Small intestine (tissue), 7 donors: ENCODE results near the gene LZTS3. TPM values are rescaled to one million over a fixed set of nuclear protein-coding genes. Genes with fewer than 3 reads are reported as not detected.

Source experiments
- DNase-seq, 2 donors: peaks; one replicate each; pipeline versions ENCODE4 v3.0.0 to v3.0.0-alpha.2; 2013
- FAIRE-seq: peaks from 2 replicates; lab custom pipeline; 2012; peaks lifted over from hg19 to GRCh38; lab: Jason Lieb, UNC
- H3K27ac ChIP-seq, 3 donors: one replicate each; pipeline ENCODE4 v1.5.1; 2013; ENCODE audit warnings: low read length in 2 of 3, mild to moderate bottlenecking in 2 of 3, control low read depth in 1 of 3, inconsistent platforms in 1 of 3, low read depth in 1 of 3, moderate library complexity in 1 of 3
- H3K27me3 ChIP-seq, 3 donors: one replicate each; pipeline ENCODE4 v1.6.1; 2013; ENCODE audit warnings: low read length in 3 of 3, inconsistent platforms in 1 of 3; ENCODE audit not compliant: control insufficient read depth in 3 of 3, insufficient read depth in 3 of 3
- H3K36me3 ChIP-seq, 3 donors: one replicate each; pipeline ENCODE4 v1.6.1; 2013; ENCODE audit warnings: low read length in 3 of 3, inconsistent platforms in 1 of 3, low read depth in 1 of 3, mild to moderate bottlenecking in 1 of 3, moderate library complexity in 1 of 3; ENCODE audit not compliant: control insufficient read depth in 3 of 3, insufficient read depth in 2 of 3
- H3K4me1 ChIP-seq, 3 donors: one replicate each; pipeline ENCODE4 v1.6.1; 2013; ENCODE audit warnings: low read length in 2 of 3, inconsistent platforms in 1 of 3, low read depth in 1 of 3, mild to moderate bottlenecking in 1 of 3, moderate library complexity in 1 of 3; ENCODE audit not compliant: control insufficient read depth in 3 of 3, insufficient read depth in 2 of 3
- H3K4me3 ChIP-seq, 3 donors: one replicate each; pipeline ENCODE4 v1.5.1; 2013; ENCODE audit warnings: low read length in 3 of 3, control low read depth in 1 of 3, inconsistent platforms in 1 of 3, low read depth in 1 of 3, mild to moderate bottlenecking in 1 of 3, moderate library complexity in 1 of 3
- H3K9me3 ChIP-seq, 2 donors: one replicate each; pipeline ENCODE4 v1.6.1; 2013; ENCODE audit warnings: low read depth in 1 of 2, low read length in 1 of 2; ENCODE audit not compliant: control insufficient read depth in 2 of 2, insufficient read depth in 1 of 2
- WGBS, 3 donors: extraction: QIAGEN DNeasy Blood & Tissue Kit; methylation state at CpG; one replicate each; pipeline ENCODE4 v1.1.7; 2013; 5-methylcytosine and 5-hydroxymethylcytosine counted together
- polyA plus RNA-seq, 4 donors: library from polyadenylated mRNA; stranded (reverse) in 3 of 4; unstranded in 1 of 4; fragments of 200-250 nt in 3 of 4; fragments of 120-200 nt in 1 of 4; gene quantifications; one replicate each; pipeline versions ENCODE4 v1.2.1 to v1.2.3, GENCODE V29; 2013
- donor health status: healthy with polysubstance abuse.
- donor health status: control.
- donor health status: control.
- donor health status: Bipolar disorder and iron deficiency.
- donor health status: healthy.

Gene LZTS3
- polyA plus RNA-seq, 4 donors = 7.3 to 19.9 (median 13.1) TPM

GRCh38 chr20:3166338-3166912 is 6.9 kb downstream of the LZTS3 start:
- WGBS, 3 donors = 83 to 91% (median 83%) methylated on average over 13 of the region's 13 CpGs
- peaks cover 0 to 10% (median 1%) of the 10 kb centered on the region in 3 donors for H3K4me1 ChIP-seq
- H3K27ac ChIP-seq = no peak overlapping the region
- no peak overlapping the region for H3K4me3 ChIP-seq
- H3K36me3 ChIP-seq = peaks cover 0 to 16% (median 0%) of the 10 kb centered on the region in 3 donors
- DNase-seq (no peak), FAIRE-seq (no peak)
- no peaks in the 10 kb centered on the region for H3K9me3 ChIP-seq
- H3K27me3 ChIP-seq = no peaks in the 10 kb centered on the region

GRCh38 chr20:3165473-3166337 is 7.6 kb downstream of the LZTS3 start:
- H3K4me3 ChIP-seq = no peak overlapping the region
- no peaks in the 10 kb centered on the region for H3K9me3 ChIP-seq
- H3K27ac ChIP-seq = no peak overlapping the region
- H3K4me1 ChIP-seq = peaks cover 0 to 10% (median 1%) of the 10 kb centered on the region in 3 donors
- H3K36me3 ChIP-seq = peaks cover 0 to 16% (median 0%) of the 10 kb centered on the region in 3 donors
- WGBS, 3 donors = 45 to 72% (median 54%) methylated on average over 35 to 45 of the region's 45 CpGs
- H3K27me3 ChIP-seq = no peaks in the 10 kb centered on the region
- FAIRE-seq (no peak), DNase-seq (peak; percentile 39 to 43)

- 88 to 92% (median 88%) methylated on average over 36 to 41 of the region's 41 CpGs for WGBS, 3 donors
- Histone ChIP-seq H3K27me3 (no peaks in the 10 kb centered on the region), H3K9me3 (no peaks in the 10 kb centered on the region), H3K36me3 (peaks cover 0 to 16% (median 0%) of the 10 kb centered on the region in 3 donors), H3K27ac (no peak overlapping the region), H3K4me3 (no peak overlapping the region), H3K4me1 (peaks cover 0 to 10% (median 1%) of the 10 kb centered on the region in 3 donors)
- FAIRE-seq (no peak), DNase-seq (no peak)
Observed at GRCh38 chr20:3164763-3165410, 8.5 kb downstream of the LZTS3 start.

- Histone ChIP-seq H3K27ac (no peak overlapping the region), H3K4me1 (peaks cover 0 to 9% (median 1%) of the 10 kb centered on the region in 3 donors), H3K9me3 (no peaks in the 10 kb centered on the region), H3K27me3 (no peaks in the 10 kb centered on the region), H3K4me3 (no peak overlapping the region), H3K36me3 (peaks cover 0 to 16% (median 0%) of the 10 kb centered on the region in 3 donors)
- DNase-seq (no peak), FAIRE-seq (no peak)
- WGBS, 3 donors = 90 to 94% (median 92%) methylated on average over 20 to 32 of the region's 32 CpGs
Observed at GRCh38 chr20:3164043-3164762, 9.1 kb downstream of the LZTS3 start.

- FAIRE-seq = no peak
Observed at GRCh38 chr20:3163099-3164042, 10.0 kb downstream of the LZTS3 start.

GRCh38 chr20:3162080-3162611 is 11.2 kb downstream of the LZTS3 start:
- Histone ChIP-seq H3K27ac (no peak overlapping the region), H3K4me3 (no peak overlapping the region), H3K4me1 (peaks cover 3 to 13% (median 4%) of the 10 kb centered on the region in 3 donors), H3K36me3 (peaks cover 0 to 20% (median 0%) of the 10 kb centered on the region in 3 donors), H3K27me3 (no peaks in the 10 kb centered on the region), H3K9me3 (no peaks in the 10 kb centered on the region)
- DNase-seq (no peak), FAIRE-seq (no peak)
- WGBS, 3 donors = 44 to 55% (median 50%) methylated on average over 11 of the region's 11 CpGs

More at GRCh38 chr20:3163099-3164042, 10.0 kb downstream of the LZTS3 start:
- Histone ChIP-seq H3K27ac (no peak overlapping the region), H3K36me3 (peaks cover 0 to 16% (median 0%) of the 10 kb centered on the region in 3 donors), H3K27me3 (no peaks in the 10 kb centered on the region), H3K4me1 (peaks cover 0 to 4% (median 1%) of the 10 kb centered on the region in 3 donors), H3K4me3 (no peak overlapping the region), H3K9me3 (no peaks in the 10 kb centered on the region)
- WGBS, 3 donors = 88 to 92% (median 91%) methylated on average over 12 to 14 of the region's 14 CpGs
- DNase-seq = no peak

- Histone ChIP-seq H3K36me3 (peaks cover 0 to 19% (median 0%) of the 10 kb centered on the region in 3 donors), H3K4me3 (no peak overlapping the region), H3K4me1 (peaks cover 7 to 14% (median 7%) of the 10 kb centered on the region in 3 donors), H3K27me3 (no peaks in the 10 kb centered on the region), H3K27ac (no peak overlapping the region), H3K9me3 (no peaks in the 10 kb centered on the region)
- DNase-seq (no peak), FAIRE-seq (no peak)
- 73 to 80% (median 78%) methylated on average over 5 of the region's 5 CpGs for WGBS, 3 donors
Observed at GRCh38 chr20:3161316-3162079, 11.9 kb downstream of the LZTS3 start.
